Activated CD8-positive, alpha-beta memory T cell treated with anti-CD3 and anti-CD28 coated beads, Interleukin-2, amount 50 U/mL, for 4 hours (primary cell): ENCODE results near the gene UROS.

Experiments used
- DNase-seq: peaks from one replicate; pipeline ENCODE4 v3.0.0-alpha.2; 2020

The UROS gene

DNA sequence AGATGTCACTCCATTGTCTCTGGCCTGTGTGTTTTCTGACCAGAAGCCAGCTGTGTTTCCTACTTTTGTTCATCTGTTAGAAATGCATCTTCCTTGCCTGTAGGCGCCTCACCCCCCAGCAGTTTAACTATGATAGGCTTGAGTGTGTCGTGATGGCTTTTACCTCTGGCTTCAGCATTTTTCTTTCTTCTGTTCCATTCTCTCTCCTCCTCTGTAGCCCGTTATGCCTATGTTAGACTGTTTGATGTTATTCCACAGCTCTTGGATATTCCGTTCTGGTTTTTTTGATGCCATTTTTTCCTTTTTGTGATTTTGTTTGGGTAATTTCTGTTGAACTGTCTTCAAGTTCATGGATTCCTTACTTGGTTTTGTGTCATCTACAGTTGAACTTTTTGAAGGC lies 65.3 kb downstream of the UROS start:
- DNase-seq: no peak

DNA sequence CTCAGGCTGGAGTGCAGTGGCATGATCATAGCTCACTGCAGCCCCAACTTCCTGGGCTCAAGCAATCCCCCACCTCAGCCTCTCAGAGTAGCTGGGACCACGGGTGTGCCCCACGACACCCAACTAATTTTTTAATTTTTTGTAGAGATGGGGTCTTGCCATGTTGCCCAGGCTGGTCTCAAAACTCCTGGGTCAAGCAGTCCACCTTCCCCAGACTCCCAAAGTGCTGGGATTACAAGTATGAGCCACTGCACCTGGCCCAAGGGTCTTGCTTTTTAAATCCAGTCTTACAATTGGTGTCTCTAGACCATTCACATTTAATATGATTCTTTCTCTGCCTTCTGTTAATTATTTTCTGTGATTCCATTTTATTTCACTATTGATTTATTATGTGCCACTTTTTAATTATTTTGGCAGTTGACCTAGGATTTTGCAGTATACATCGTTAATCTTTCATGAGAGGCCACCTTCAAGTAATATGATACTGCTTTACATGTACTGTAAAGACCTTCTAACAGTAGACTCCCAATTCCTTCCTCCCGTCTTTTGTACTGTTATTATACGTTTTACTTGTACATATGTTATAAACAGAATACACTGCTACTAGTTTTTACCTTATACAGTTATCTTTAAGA lies 66.1 kb downstream of the UROS start:
- DNase-seq: no peak

DNA sequence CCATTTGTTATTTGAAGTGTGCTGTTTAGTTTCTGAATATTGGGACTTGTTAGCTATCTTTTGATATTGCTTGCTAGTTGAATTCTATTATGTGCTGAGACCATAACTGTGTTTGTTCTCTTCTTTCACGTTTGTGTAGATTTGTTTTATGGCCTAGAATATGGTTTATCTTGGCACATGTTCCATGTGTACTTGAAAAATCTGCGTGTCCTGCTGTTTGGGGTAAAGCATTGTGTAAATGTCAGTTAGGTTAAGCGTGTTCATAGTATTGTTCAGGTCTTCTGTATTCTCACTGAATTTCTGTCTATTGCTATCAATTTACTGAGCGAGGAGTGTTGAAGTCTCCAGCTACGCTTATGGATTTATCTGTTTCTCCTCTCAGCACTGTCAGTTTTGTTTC lies 66.9 kb downstream of the UROS start:
- no peak for DNase-seq

DNA sequence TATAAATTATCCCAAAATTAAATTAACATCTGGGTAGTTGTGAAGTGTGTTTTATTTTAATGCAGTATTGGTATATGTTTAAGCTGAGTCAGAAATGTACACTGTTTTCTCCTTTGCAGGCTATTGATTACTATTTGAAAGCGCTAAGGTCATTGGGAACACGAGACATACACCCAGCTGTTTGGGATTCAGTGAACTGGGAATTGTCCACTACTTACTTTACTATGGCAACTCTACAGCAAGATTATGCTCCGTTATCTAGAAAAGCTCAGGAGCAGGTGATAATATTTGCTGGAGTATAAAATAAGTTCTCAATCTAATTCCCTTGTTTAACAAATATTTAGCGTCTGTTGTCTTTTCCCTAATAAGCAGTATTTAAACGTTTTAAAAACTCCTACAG lies 75.6 kb downstream of the UROS start:
- DNase-seq: no peak

DNA sequence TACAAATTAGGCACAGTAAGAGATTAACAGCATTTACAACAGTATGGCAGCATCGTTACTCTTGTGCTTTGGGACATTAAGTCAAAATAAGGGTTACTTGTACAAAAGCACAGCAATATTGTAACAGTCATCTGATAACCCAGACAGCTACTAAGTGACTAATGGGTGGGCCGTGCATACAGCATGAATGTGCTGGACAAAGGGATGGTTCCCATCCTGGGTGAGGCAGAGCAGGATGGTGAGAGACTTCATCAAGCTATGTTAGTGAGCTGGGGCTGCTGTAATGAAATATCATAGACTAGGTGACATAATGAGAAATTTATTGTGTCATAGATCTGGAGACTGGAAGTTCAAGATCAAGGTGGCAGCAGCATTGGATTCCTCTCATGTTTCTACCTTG lies 78.1 kb downstream of the UROS start:
- DNase-seq: no peak

DNA sequence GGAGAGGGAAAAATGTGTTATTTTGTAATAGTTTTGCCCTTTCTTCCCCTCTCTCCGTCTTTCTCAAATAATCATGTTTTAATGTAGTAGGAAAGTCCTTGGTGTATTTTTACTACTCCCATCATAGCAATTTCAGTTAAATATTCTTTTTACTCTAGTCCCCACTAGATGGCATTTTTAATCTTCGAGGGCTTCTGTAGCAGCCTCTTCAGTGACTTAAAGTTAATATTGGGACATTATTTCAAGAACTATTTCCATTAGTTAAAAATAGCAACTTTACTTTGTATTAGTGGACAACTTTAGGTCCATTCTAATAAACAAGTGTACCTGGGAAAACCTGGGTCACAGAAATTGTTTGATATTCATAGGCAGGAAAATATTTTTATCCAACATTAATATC lies 80.6 kb downstream of the UROS start:
- DNase-seq: no peak

DNA sequence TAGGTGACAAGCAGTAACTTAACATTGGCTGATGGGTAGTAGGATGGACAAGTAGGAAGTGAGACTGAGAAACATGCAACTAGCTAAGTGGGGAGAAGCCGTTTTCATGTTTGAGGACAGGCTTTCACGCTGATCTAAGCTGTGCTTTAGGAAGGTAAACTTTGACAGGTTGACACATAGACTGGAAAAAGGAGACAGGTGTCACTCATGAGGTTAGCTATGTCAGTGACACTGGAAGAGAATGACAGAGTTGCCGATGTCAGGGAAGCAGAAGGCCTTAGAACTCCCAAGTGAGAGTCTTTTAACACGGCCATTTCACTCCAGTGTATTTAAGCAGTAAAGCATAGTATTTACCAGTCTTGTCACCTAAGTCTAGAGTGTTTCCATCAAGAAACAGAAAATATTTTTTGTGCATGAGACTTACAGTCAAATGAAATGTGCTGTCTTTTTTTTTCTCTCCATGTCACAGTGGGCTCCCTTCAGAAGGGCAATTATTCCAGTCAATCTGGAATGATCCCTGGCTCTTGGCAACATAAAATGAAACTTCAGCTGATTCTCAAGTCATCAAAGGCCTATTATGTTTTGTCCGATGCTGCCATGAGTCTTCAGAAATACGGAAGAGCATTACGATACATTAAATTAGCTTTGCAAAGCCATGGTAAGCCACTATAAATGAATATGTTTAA lies 82.9 kb downstream of the UROS start:
- DNase-seq: no peak
